SK-N-SH (cell line): ENCODE results near the gene EHD3. TPM values are rescaled to one million over a fixed set of nuclear protein-coding genes. Genes with fewer than 3 reads are reported as not detected.

Source experiments
- CTCF ChIA-PET: fragments of 300-600, 350-600 bp; formaldehyde crosslinking; extraction: SDS; loops from one replicate; lab custom pipeline; 2021; lab: Yijun Ruan, JAX
- POLR2A ChIA-PET: fragments of 350-600 bp; sonication (Branson Sonifier 250); formaldehyde crosslinking; extraction: SDS; loops from one replicate; lab custom pipeline; 2020; ENCODE audit warnings: antibody characterized with exemption, inconsistent platforms; lab: Yijun Ruan, JAX
- DNase-seq: peaks from one replicate; pipeline ENCODE4 v3.0.0; 2012
- H2AFZ ChIP-seq: fragments of 200-600 bp; sonication (generic); 2 replicates; pipeline ENCODE4 v1.8.1; 2016; ENCODE audit warnings: antibody characterized with exemption, mild to moderate bottlenecking, low read depth
- H3F3A ChIP-seq: fragments of 200-600 bp; sonication (generic); replicated peaks from 2 replicates; pipeline ENCODE3; 2016; ENCODE audit warnings: antibody characterized with exemption, mild to moderate bottlenecking; ENCODE audit not compliant: insufficient read depth
- H3K27ac ChIP-seq, 2 experiments: fragments of 200-500 bp in 1 of 2; fragments of 200-600 bp in 1 of 2; sonication (Bioruptor generic) in 1 of 2; sonication (generic), shearing (Covaris generic) in 1 of 2; 2 replicates each; pipeline versions ENCODE4 v1.5.1 to v1.6.1; 2014 to 2016; ENCODE audit warnings: low read depth in 2 of 2, inconsistent platforms in 1 of 2, low read length in 1 of 2, mild to moderate bottlenecking in 1 of 2, mixed read lengths in 1 of 2
- H3K27me3 ChIP-seq: fragments of 200-600 bp; sonication (generic), shearing (Covaris generic); 2 replicates; pipeline ENCODE4 v1.6.1; 2016; ENCODE audit warnings: mixed run types; ENCODE audit not compliant: insufficient read depth
- H3K36me3 ChIP-seq, 2 experiments: fragments of 200-500 bp in 1 of 2; fragments of 200-600 bp in 1 of 2; sonication (Bioruptor generic) in 1 of 2; sonication (generic) in 1 of 2; replicated peaks in 1 of 2; 2 replicates each; pipeline versions ENCODE3 to v1.5.1; 2014 to 2016; ENCODE audit warnings: low read length in 1 of 2, mild to moderate bottlenecking in 1 of 2; ENCODE audit not compliant: insufficient read depth in 2 of 2, control insufficient read depth in 1 of 2
- H3K4me1 ChIP-seq, 2 experiments: fragments of 200-500 bp in 1 of 2; fragments of 200-600 bp in 1 of 2; sonication (Bioruptor generic) in 1 of 2; sonication (generic), shearing (Covaris generic) in 1 of 2; 2 replicates each; pipeline versions ENCODE4 v1.5.1 to v1.6.1; 2014 to 2016; ENCODE audit warnings: low read depth in 1 of 2, low read length in 1 of 2, mixed run types in 1 of 2; ENCODE audit not compliant: insufficient read depth in 2 of 2, control insufficient read depth in 1 of 2
- H3K4me2 ChIP-seq: fragments of 200-600 bp; sonication (generic), shearing (Covaris generic); 2 replicates; pipeline ENCODE4 v1.6.1; 2017; ENCODE audit warnings: mixed run types
- H3K4me3 ChIP-seq, 2 experiments: fragments of 200-500 bp in 1 of 2; fragments of 200-600 bp in 1 of 2; sonication (Bioruptor generic) in 1 of 2; sonication (generic), shearing (Covaris generic) in 1 of 2; 2 replicates each; pipeline versions ENCODE4 v1.5.1 to v1.8.1; 2014 to 2016; ENCODE audit warnings: low read depth in 2 of 2, inconsistent platforms in 1 of 2, low read length in 1 of 2, mild to moderate bottlenecking in 1 of 2, mixed read lengths in 1 of 2, moderate library complexity in 1 of 2
- H3K79me2 ChIP-seq: fragments of 200-600 bp; sonication (generic); 2 replicates; pipeline ENCODE4 v1.8.1; 2017; ENCODE audit warnings: mild to moderate bottlenecking; ENCODE audit not compliant: insufficient read depth
- H3K9ac ChIP-seq: fragments of 200-600 bp; sonication (generic); 2 replicates; pipeline ENCODE4 v1.6.1; 2017; ENCODE audit warnings: mixed run types
- H3K9me2 ChIP-seq: fragments of 200-600 bp; sonication (generic); 2 replicates; pipeline ENCODE4 v1.6.1; 2017; ENCODE audit warnings: mixed run types
- H3K9me3 ChIP-seq: fragments of 200-600 bp; sonication (generic); 2 replicates; pipeline ENCODE4 v1.6.1; 2017; ENCODE audit warnings: mixed run types, mild to moderate bottlenecking, moderate library complexity
- H4K20me1 ChIP-seq: fragments of 200-600 bp; sonication (generic); 2 replicates; pipeline ENCODE4 v1.6.1; 2017; ENCODE audit warnings: mild to moderate bottlenecking, mixed run types; ENCODE audit not compliant: insufficient read depth
- CHD2 ChIP-seq: fragments of 150-350 bp; IDR thresholded peaks from 2 replicates; pipeline ENCODE4 v1.6.1; 2018; ENCODE audit warnings: low read length; ENCODE audit not compliant: partially characterized antibody
- CTCF ChIP-seq: fragments of 200-600 bp; sonication (generic); IDR thresholded peaks from 2 replicates; pipeline ENCODE4 v1.6.1; 2017; ENCODE audit warnings: antibody characterized with exemption, mild to moderate bottlenecking, moderate library complexity
- EP300 ChIP-seq, 2 experiments: IDR thresholded peaks; 2 replicates each; pipeline versions ENCODE4 v1.4.0 to v1.6.1; 2012; ENCODE audit warnings: borderline replicate concordance in 1 of 2, low read depth in 1 of 2, low read length in 1 of 2
- FOXJ3 ChIP-seq: sonication (generic); formaldehyde crosslinking; IDR thresholded peaks from 2 replicates; pipeline ENCODE4 v1.5.1; 2020; ENCODE audit warnings: mild to moderate bottlenecking, missing genetic modification reagents
- GABPA ChIP-seq: IDR thresholded peaks from 2 replicates; pipeline ENCODE4 v1.4.0; 2012; ENCODE audit warnings: low read depth, mild to moderate bottlenecking
- GATA2 ChIP-seq: sonication (generic); formaldehyde crosslinking; IDR thresholded peaks from 2 replicates; pipeline ENCODE4 v1.5.0; 2020; ENCODE audit warnings: mild to moderate bottlenecking, missing genetic modification reagents
- IRF3 ChIP-seq: fragments of 150-350 bp; IDR thresholded peaks from 2 replicates; pipeline ENCODE4 v1.6.1; 2016; ENCODE audit warnings: mild to moderate bottlenecking, low read depth, low read length
- MXI1 ChIP-seq: IDR thresholded peaks from 2 replicates; pipeline ENCODE4 v1.6.1; 2012; ENCODE audit warnings: mild to moderate bottlenecking, low read depth, low read length, improper control_type of control experiment
- NRF1 ChIP-seq: IDR thresholded peaks from 2 replicates; pipeline ENCODE4 v1.6.1; 2012; ENCODE audit warnings: low read depth, mild to moderate bottlenecking, low read length
- POLR2AphosphoS5 ChIP-seq: IDR thresholded peaks from 2 replicates; pipeline ENCODE4 v1.6.1; 2012; ENCODE audit warnings: low read depth, low read length
- RAD21 ChIP-seq: IDR thresholded peaks from 2 replicates; pipeline ENCODE4 v1.6.1; 2012; ENCODE audit warnings: mild to moderate bottlenecking, low read length
- REST ChIP-seq: IDR thresholded peaks from 2 replicates; pipeline ENCODE4 v1.6.1; 2012; ENCODE audit warnings: mild to moderate bottlenecking, low read depth, low read length, moderate library complexity
- RFX5 ChIP-seq: IDR thresholded peaks from 2 replicates; pipeline ENCODE4 v1.6.1; 2012; ENCODE audit warnings: mild to moderate bottlenecking, improper control_type of control experiment, low read length
- RXRA ChIP-seq: IDR thresholded peaks from 2 replicates; pipeline ENCODE4 v1.4.0; 2012; ENCODE audit warnings: low read depth, mild to moderate bottlenecking, borderline replicate concordance
- SIN3A ChIP-seq: IDR thresholded peaks from 2 replicates; pipeline ENCODE4 v1.6.1; 2012; ENCODE audit warnings: low read depth, mild to moderate bottlenecking, low read length, moderate library complexity, borderline replicate concordance
- TAF1 ChIP-seq: IDR thresholded peaks from 2 replicates; pipeline ENCODE4 v1.6.1; 2012; ENCODE audit warnings: low read depth, mild to moderate bottlenecking, low read length, moderate library complexity, borderline replicate concordance
- TEAD4 ChIP-seq: IDR thresholded peaks from 2 replicates; pipeline ENCODE4 v1.4.0; 2012; ENCODE audit warnings: mild to moderate bottlenecking, borderline replicate concordance; ENCODE audit not compliant: insufficient read depth
- USF2 ChIP-seq: fragments of 150-350 bp; IDR thresholded peaks from 2 replicates; pipeline ENCODE4 v1.6.1; 2017; ENCODE audit warnings: antibody characterized with exemption, low read length, low read depth, borderline replicate concordance
- YY1 ChIP-seq: IDR thresholded peaks from 2 replicates; pipeline ENCODE4 v1.4.0; 2012; ENCODE audit warnings: low read depth, mild to moderate bottlenecking
- ZBTB33 ChIP-seq: IDR thresholded peaks from 2 replicates; pipeline ENCODE4 v1.4.0; 2012; ENCODE audit warnings: low read depth, borderline replicate concordance
- WGBS: methylation state at CpG from one replicate; pipeline ENCODE4 v1.1.6; 2017; ENCODE audit warnings: low lambda C conversion rate; 5-methylcytosine and 5-hydroxymethylcytosine counted together
- polyA plus RNA-seq, 3 experiments: library from polyadenylated mRNA; depleted of rRNA; stranded (reverse); fragments of >200 nt; gene quantifications; 2 replicates each; pipeline ENCODE4 v1.2.3, GENCODE V29; 2012

The EHD3 gene
- 45.3 and 45.4 TPM in 2 replicates for polyA plus RNA-seq (2012; rRNA removed)
- 23.3 and 36.2 TPM in 2 replicates for polyA plus RNA-seq (2012; cell fraction: cytosol; rRNA removed)
- polyA plus RNA-seq (2012; cell fraction: nucleus; rRNA removed): 23.2 and 27.0 TPM in 2 replicates

GRCh38 chr2:31233741-31234682 is at the start of gene EHD3:
EHD3 (plus strand) TSS chr2:31234152; CDS start chr2:31234622, 470 bp downstream.
- H3K27ac ChIP-seq: peak within 1 kb of the TSS; percentile 19 to 92; a peak in 3 of 4 replicates
- peak within 1 kb of the TSS; percentile 75 for H3K9ac ChIP-seq
- POLR2A ChIA-PET: interaction anchor here (0.7 to 1.6 kb wide), 4 partner anchors 23 to 1316 kb away, joined by 3 to 4 read pairs (median 4); no protein-coding TSS in a partner anchor
- TF ChIP-seq MXI1: peak; percentile 81
- TF ChIP-seq TAF1: peak; percentile 75
- TF ChIP-seq IRF3: no peak
- TF ChIP-seq GABPA: peak; percentile 87
- peak in 1 of 2 experiments; percentile 24; a peak in 2 of 4 replicates for TF ChIP-seq EP300 (IDR thresholded peaks at IDR 0.05; ENCODE audit: borderline replicate concordance in 1 of 2, low read depth in 1 of 2, low read length in 1 of 2)
- no peak for TF ChIP-seq TEAD4
- peak; percentile 76; the same call in 1 of the 2 replicates for TF ChIP-seq FOXJ3 (CRISPR knock-in tag)
- peak; percentile 80 for TF ChIP-seq RAD21
- no peak for TF ChIP-seq ZBTB33
- TF ChIP-seq SIN3A: peak; percentile 95
- TF ChIP-seq YY1: peak; percentile 100
- TF ChIP-seq CTCF: peak; percentile 85
- TF ChIP-seq NRF1: peak; percentile 61
- TF ChIP-seq RXRA: no peak
- peak; percentile 79 for TF ChIP-seq RFX5
- peak; percentile 95 for TF ChIP-seq POLR2AphosphoS5
- no peak for TF ChIP-seq GATA2 (CRISPR knock-in tag)
- TF ChIP-seq REST: peak; percentile 34; the same call in 1 of the 2 replicates
- no peak for TF ChIP-seq USF2
- peak; percentile 66 for TF ChIP-seq CHD2

More at GRCh38 chr2:31233741-31234682, at the start of gene EHD3:
- Histone ChIP-seq H3K4me2 (peak within 1 kb of the TSS; percentile 95), H3K79me2 (peaks cover 46% of the 10 kb centered on the region), H3K4me3 (peak within 1 kb of the TSS; percentile 74 to 89), H3K36me3 (peaks cover 2 to 6% of the 10 kb centered on the region in 2 experiments), H4K20me1 (peaks cover 32% of the 10 kb centered on the region), H3K27me3 (no peaks in the 10 kb centered on the region), H2AFZ (peak within 1 kb of the TSS; percentile 74; the same call in 1 of the 2 replicates), H3K4me1 (peaks cover 15 to 42% of the 10 kb centered on the region in 2 experiments; a peak in 3 of 4 replicates), H3K9me2 (no peaks in the 10 kb centered on the region), H3F3A (no peaks in the 10 kb centered on the region), H3K9me3 (no peaks in the 10 kb centered on the region)
- DNase-seq: peak; percentile 98
- CTCF ChIA-PET: interaction anchor here (0.6 to 12.4 kb wide), 57 partner anchors 8 to 1772 kb away, joined by 3 to 185 read pairs (median 4); partner anchors contain the start of genes CAPN14 and GALNT14
- WGBS: 9% methylated on average over 40 of the region's 74 CpGs
